Measurements from ENCODE around the gene APRT. TPM values are rescaled to one million over a fixed set of nuclear protein-coding genes. Genes with fewer than 3 reads are reported as not detected.

Gene APRT
- total RNA-seq, 1 donor from 2014 or later = 53.4 TPM

- Mint-ChIP-seq H3K27me3 (ENCODE audit: insufficient read depth, low read depth) (peaks cover 2% of the 10 kb centered on the region), H3K27ac (peak overlapping the region; percentile 48), H3K4me1 (peaks cover 28% of the 10 kb centered on the region), H3K9me3 (no peaks in the 10 kb centered on the region), H3K36me3 (no peaks in the 10 kb centered on the region), H3K4me3 (no peak overlapping the region)
- no peaks in the 10 kb centered on the region for H3K9me3 ChIP-seq (ENCODE audit: low read depth)
- DNase-seq (ENCODE audit: low spot score) = no peak
- peaks cover 6% of the 10 kb centered on the region for H4K20me1 ChIP-seq (ENCODE audit: low read depth)
- H3K27ac ChIP-seq = no peak overlapping the region
- H3K79me2 ChIP-seq (ENCODE audit: low read depth) = no peaks in the 10 kb centered on the region
- H3F3A ChIP-seq (ENCODE audit: low read depth) = peaks cover 43% of the 10 kb centered on the region
- H3K4me1 ChIP-seq = peaks cover 54% of the 10 kb centered on the region
- no peak overlapping the region for H2AFZ ChIP-seq (replicated peaks)
- TF ChIP-seq CTCF (IDR thresholded peaks at IDR 0.05) (no peak), EZH2 (IDR thresholded peaks at IDR 0.05) (no peak), EZH2phosphoT487 (IDR thresholded peaks at IDR 0.05) (no peak)
- no peak overlapping the region for H3K4me3 ChIP-seq
- H3K27me3 ChIP-seq = no peaks in the 10 kb centered on the region
- no peaks in the 10 kb centered on the region for H3K36me3 ChIP-seq
- H3K4me2 ChIP-seq = peak overlapping the region; percentile 36
- no peak overlapping the region for H3K9ac ChIP-seq
Observed at GRCh38 chr16:88767546-88768070, 44.1 kb downstream of the APRT start.

GRCh38 chr16:88766975-88767374 lies 44.8 kb downstream of the APRT start:
- peaks cover 54% of the 10 kb centered on the region for H3K4me1 ChIP-seq
- Mint-ChIP-seq H3K4me3 (no peak overlapping the region), H3K9me3 (no peaks in the 10 kb centered on the region), H3K27me3 (ENCODE audit: insufficient read depth, low read depth) (peaks cover 2% of the 10 kb centered on the region), H3K36me3 (no peaks in the 10 kb centered on the region), H3K4me1 (peaks cover 28% of the 10 kb centered on the region), H3K27ac (peak overlapping the region; percentile 31)
- TF ChIP-seq EZH2 (IDR thresholded peaks at IDR 0.05) (no peak), EZH2phosphoT487 (IDR thresholded peaks at IDR 0.05) (no peak), CTCF (IDR thresholded peaks at IDR 0.05) (no peak)
- H2AFZ ChIP-seq (replicated peaks) = no peak overlapping the region
- H3K27ac ChIP-seq = no peak overlapping the region
- H3K27me3 ChIP-seq = no peaks in the 10 kb centered on the region
- H3K4me2 ChIP-seq = no peak overlapping the region
- H3F3A ChIP-seq (ENCODE audit: low read depth) = peaks cover 43% of the 10 kb centered on the region
- H3K4me3 ChIP-seq = no peak overlapping the region
- H3K79me2 ChIP-seq (ENCODE audit: low read depth) = no peaks in the 10 kb centered on the region
- DNase-seq (ENCODE audit: low spot score) = no peak
- H3K9ac ChIP-seq = no peak overlapping the region
- H3K9me3 ChIP-seq (ENCODE audit: low read depth) = no peaks in the 10 kb centered on the region
- no peaks in the 10 kb centered on the region for H3K36me3 ChIP-seq
- H4K20me1 ChIP-seq (ENCODE audit: low read depth) = peaks cover 6% of the 10 kb centered on the region

GRCh38 chr16:88764913-88765349 lies 46.8 kb downstream of the APRT start:
- H3K79me2 ChIP-seq (ENCODE audit: low read depth) = no peaks in the 10 kb centered on the region

More at GRCh38 chr16:88764913-88765349, 46.8 kb downstream of the APRT start:
- Histone ChIP-seq H2AFZ (replicated peaks) (no peak overlapping the region), H3K27ac (no peak overlapping the region), H3K4me2 (no peak overlapping the region), H3K9me3 (ENCODE audit: low read depth) (no peaks in the 10 kb centered on the region), H3F3A (ENCODE audit: low read depth) (peaks cover 30% of the 10 kb centered on the region), H3K4me3 (no peak overlapping the region), H3K9ac (no peak overlapping the region), H3K36me3 (no peaks in the 10 kb centered on the region), H3K4me1 (peaks cover 39% of the 10 kb centered on the region), H4K20me1 (ENCODE audit: low read depth) (peaks cover under 1% of the 10 kb centered on the region), H3K27me3 (no peaks in the 10 kb centered on the region)
- Mint-ChIP-seq H3K9me3 (no peaks in the 10 kb centered on the region), H3K4me1 (peaks cover 26% of the 10 kb centered on the region), H3K4me3 (no peak overlapping the region), H3K36me3 (no peaks in the 10 kb centered on the region), H3K27me3 (ENCODE audit: insufficient read depth, low read depth) (peaks cover 2% of the 10 kb centered on the region), H3K27ac (no peak overlapping the region)
- TF ChIP-seq EZH2phosphoT487 (IDR thresholded peaks at IDR 0.05) = no peak
- TF ChIP-seq CTCF (IDR thresholded peaks at IDR 0.05) = no peak
- no peak for TF ChIP-seq EZH2 (IDR thresholded peaks at IDR 0.05)
- DNase-seq (ENCODE audit: low spot score) = no peak

Data from neural progenitor cell (in vitro differentiated cells).